ENCODE measurements around the gene KRTAP12-1. TPM values are rescaled to one million over a fixed set of nuclear protein-coding genes. Genes with fewer than 3 reads are reported as not detected.

Gene KRTAP12-1
- total RNA-seq, 1 experiment from 2014 or later: not detected

DNA sequence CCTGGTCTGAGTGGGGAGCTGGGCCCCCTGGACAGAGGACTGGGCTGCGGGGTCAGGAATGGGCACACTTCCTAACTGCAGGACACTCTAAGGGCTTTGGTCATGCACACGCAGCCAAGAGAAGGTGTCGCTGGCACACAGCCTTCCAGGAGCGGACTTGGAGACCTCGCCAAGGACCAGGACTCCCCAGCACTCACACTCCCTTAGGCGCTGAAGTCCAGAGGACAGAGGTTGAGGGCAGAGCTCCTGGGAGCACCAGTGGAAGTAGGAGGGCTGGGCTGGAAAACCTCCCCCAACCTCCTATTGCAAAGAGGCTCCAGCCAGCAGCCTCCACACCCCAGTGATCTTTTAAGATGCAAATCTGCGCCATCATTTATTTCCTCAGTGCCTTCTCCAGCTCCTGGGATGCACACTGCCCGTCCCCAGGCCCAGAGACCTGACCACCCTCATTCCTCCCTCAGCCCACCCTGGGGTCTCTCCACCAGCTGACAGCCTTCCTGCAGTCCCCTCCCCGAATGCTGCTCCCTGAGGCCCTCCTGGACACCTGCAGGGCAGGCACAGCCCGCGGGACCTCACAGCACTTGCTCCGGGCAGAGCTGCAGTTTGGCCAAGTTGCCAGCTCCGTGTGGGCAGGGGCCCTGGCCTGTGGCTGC lies 26.4 kb upstream of the KRTAP12-1 start:
- BruUV-seq (replicated peaks): no TSS peak
- in situ Hi-C loops (cut with HindIII; ENCODE audit: low pct_unique_long_range_greater_than_20kb, low sequenced_read_pairs): no loop called here
- no peak overlapping the region for H3K4me3 ChIP-seq (ENCODE audit: low read depth in 2 of 2, low read length in 2 of 2)
- no peaks in the 10 kb centered on the region for H3K9me3 ChIP-seq (ENCODE audit: control insufficient read depth, insufficient read depth, low read depth, low read length)
- H3K27ac ChIP-seq (ENCODE audit: low read length): no peak overlapping the region
- intact Hi-C loops (cut with micrococcal nuclease; ENCODE audit: unreplicated experiment): no loop called here
- H3K36me3 ChIP-seq (ENCODE audit: control insufficient read depth, insufficient read depth, low read length): no peaks in the 10 kb centered on the region
- POLR2A ChIA-PET: no interaction called here
- H3K4me1 ChIP-seq (ENCODE audit: control insufficient read depth, insufficient read depth, low read length): no peaks in the 10 kb centered on the region; the same call in none of the 2 replicates
- TF ChIP-seq TCF7L2 (IDR thresholded peaks at IDR 0.05; ENCODE audit: low read depth, low read length): no peak
- no peak for TF ChIP-seq SIN3A (IDR thresholded peaks at IDR 0.05; ENCODE audit: borderline replicate concordance, insufficient read depth, low read depth, low read length)
- TF ChIP-seq POLR2AphosphoS5 (IDR thresholded peaks at IDR 0.05; ENCODE audit: low read depth, low read length): no peak
- TF ChIP-seq, protein P1, sequence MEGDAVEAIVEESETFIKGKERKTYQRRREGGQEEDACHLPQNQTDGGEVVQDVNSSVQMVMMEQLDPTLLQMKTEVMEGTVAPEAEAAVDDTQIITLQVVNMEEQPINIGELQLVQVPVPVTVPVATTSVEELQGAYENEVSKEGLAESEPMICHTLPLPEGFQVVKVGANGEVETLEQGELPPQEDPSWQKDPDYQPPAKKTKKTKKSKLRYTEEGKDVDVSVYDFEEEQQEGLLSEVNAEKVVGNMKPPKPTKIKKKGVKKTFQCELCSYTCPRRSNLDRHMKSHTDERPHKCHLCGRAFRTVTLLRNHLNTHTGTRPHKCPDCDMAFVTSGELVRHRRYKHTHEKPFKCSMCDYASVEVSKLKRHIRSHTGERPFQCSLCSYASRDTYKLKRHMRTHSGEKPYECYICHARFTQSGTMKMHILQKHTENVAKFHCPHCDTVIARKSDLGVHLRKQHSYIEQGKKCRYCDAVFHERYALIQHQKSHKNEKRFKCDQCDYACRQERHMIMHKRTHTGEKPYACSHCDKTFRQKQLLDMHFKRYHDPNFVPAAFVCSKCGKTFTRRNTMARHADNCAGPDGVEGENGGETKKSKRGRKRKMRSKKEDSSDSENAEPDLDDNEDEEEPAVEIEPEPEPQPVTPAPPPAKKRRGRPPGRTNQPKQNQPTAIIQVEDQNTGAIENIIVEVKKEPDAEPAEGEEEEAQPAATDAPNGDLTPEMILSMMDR (IDR thresholded peaks at IDR 0.05): no peak
- TF ChIP-seq REST (IDR thresholded peaks at IDR 0.05; ENCODE audit: insufficient read depth in 1 of 2, low read depth in 2 of 2, low read length in 1 of 2): no peak
- DNase-seq (ENCODE audit: low read depth, low spot score) (no peak), ATAC-seq (peak; percentile 56)
- CTCF ChIA-PET: no interaction called here
- no peaks in the 10 kb centered on the region for H3K27me3 ChIP-seq (ENCODE audit: control insufficient read depth, insufficient read depth, low read length)

DNA sequence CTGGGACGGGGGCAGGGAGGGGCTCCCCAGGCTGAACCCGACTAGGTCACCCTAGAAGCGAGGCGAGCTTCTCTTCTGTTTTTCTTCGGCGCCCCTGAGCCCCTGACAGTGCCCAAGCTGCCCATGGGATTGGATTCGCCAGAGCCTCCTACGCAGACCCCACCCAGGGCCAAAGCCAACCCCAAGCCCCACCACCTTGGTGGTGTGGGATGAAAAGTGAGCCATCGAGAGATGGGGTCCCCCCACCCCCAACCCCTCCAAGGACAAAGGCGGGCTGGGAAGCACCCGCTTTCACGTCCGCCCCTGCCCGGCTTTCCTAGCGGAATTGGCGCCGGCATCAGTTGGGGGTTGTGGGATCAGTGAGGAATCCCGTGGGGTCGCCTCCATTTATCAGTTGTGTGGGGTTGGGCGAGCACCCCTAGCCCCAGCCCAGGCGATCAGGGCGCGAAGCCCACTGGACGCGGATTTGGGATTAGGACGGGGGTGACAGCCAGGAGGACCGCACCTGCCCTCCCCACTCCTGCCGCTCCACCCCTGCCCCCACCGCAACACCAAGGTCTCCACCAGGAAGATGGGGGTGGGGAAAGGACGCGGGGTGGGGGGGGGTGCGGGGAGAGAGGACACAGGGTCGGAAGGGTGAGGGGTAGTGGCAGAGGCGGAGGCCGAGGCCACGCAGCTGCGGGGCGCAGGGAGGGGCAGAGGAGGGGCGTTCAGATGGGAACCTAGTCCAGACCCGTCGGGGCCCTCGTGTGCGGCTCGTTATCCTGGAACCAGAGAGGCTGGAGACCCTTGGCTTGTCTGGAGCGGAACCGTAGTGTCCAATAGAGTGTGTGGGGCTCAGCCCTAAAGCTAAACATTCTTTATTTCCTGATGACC lies 25.0 kb upstream of the KRTAP12-1 start:
- no peaks in the 10 kb centered on the region; the same call in none of the 2 replicates for H3K4me1 ChIP-seq (ENCODE audit: control insufficient read depth, insufficient read depth, low read length)
- in situ Hi-C loops (cut with HindIII; ENCODE audit: low pct_unique_long_range_greater_than_20kb, low sequenced_read_pairs): no loop called here
- BruUV-seq (replicated peaks): no TSS peak

More for the DNA sequence above, 25.0 kb upstream of the KRTAP12-1 start:
- TF ChIP-seq, protein P1 (IDR thresholded peaks at IDR 0.05): no peak
- ATAC-seq (no peak), DNase-seq (ENCODE audit: low read depth, low spot score) (no peak)
- no peak overlapping the region for H3K4me3 ChIP-seq (ENCODE audit: low read depth in 2 of 2, low read length in 2 of 2)
- ChIA-PET POLR2A (interaction anchor here (0.5 kb wide), 1 partner anchor 10 kb away, joined by 3 read pairs; no protein-coding TSS in a partner anchor), CTCF (no interaction called here)
- H3K27me3 ChIP-seq (ENCODE audit: control insufficient read depth, insufficient read depth, low read length): no peaks in the 10 kb centered on the region
- intact Hi-C loops (cut with micrococcal nuclease; ENCODE audit: unreplicated experiment): no loop called here
- H3K27ac ChIP-seq (ENCODE audit: low read length): no peak overlapping the region
- no peaks in the 10 kb centered on the region for H3K9me3 ChIP-seq (ENCODE audit: control insufficient read depth, insufficient read depth, low read depth, low read length)
- no peaks in the 10 kb centered on the region for H3K36me3 ChIP-seq (ENCODE audit: control insufficient read depth, insufficient read depth, low read length)
